MCF 10A (cell line): Measurements from ENCODE around the gene ANO5. TPM values are rescaled to one million over a fixed set of nuclear protein-coding genes. Genes with fewer than 3 reads are reported as not detected.

Source experiments
- BruUV-seq: library from RNA; stranded (reverse); fragments of 400-500 nt; replicated peaks from 2 replicates; lab custom pipeline; 2021; lab: Mats Ljungman, UMichigan
- CTCF ChIA-PET: fragments of 300-600 bp; sonication (Branson Sonifier 250); formaldehyde crosslinking; extraction: SDS; loops from one replicate; lab custom pipeline; 2021; ENCODE audit warnings: antibody characterized with exemption, inconsistent platforms; lab: Yijun Ruan, JAX
- POLR2A ChIA-PET: fragments of 300-600, 350-650 bp; sonication (Branson Sonifier 250); formaldehyde crosslinking; extraction: SDS; loops from one replicate; lab custom pipeline; 2020; ENCODE audit warnings: antibody characterized with exemption, inconsistent platforms; lab: Yijun Ruan, JAX
- DNase-seq: peaks from one replicate; pipeline ENCODE4 v3.0.0-alpha.2; 2018; ENCODE audit not compliant: unreplicated experiment
- H3K27ac Mint-ChIP-seq: one replicate; pipeline ENCODE4 v1.8.0; 2022; ENCODE audit warnings: mild to moderate bottlenecking, low read depth, mixed read lengths; ENCODE audit not compliant: unreplicated experiment
- H3K27me3 Mint-ChIP-seq: one replicate; pipeline ENCODE4 v1.8.0; 2022; ENCODE audit warnings: mixed read lengths; ENCODE audit not compliant: insufficient read depth, unreplicated experiment
- H3K36me3 Mint-ChIP-seq: one replicate; pipeline ENCODE4 v1.8.0; 2022; ENCODE audit warnings: mild to moderate bottlenecking, moderate library complexity, mixed read lengths; ENCODE audit not compliant: insufficient read depth, unreplicated experiment
- H3K4me1 Mint-ChIP-seq: one replicate; pipeline ENCODE4 v1.8.0; 2022; ENCODE audit warnings: mixed read lengths; ENCODE audit not compliant: insufficient read depth, unreplicated experiment
- H3K4me3 Mint-ChIP-seq: one replicate; pipeline ENCODE4 v1.8.0; 2022; ENCODE audit warnings: mild to moderate bottlenecking, moderate library complexity, mixed read lengths; ENCODE audit not compliant: unreplicated experiment
- H3K9me3 Mint-ChIP-seq: one replicate; pipeline ENCODE4 v1.8.0; 2022; ENCODE audit warnings: mixed read lengths; ENCODE audit not compliant: unreplicated experiment
- CTCF ChIP-seq: fragments of 200-600 bp; IDR thresholded peaks from one replicate; pipeline ENCODE4 v1.8.0; 2022; ENCODE audit warnings: antibody characterized with exemption, mild to moderate bottlenecking; ENCODE audit not compliant: unreplicated experiment
- intact Hi-C: fragments of 100-400 bp; cut with micrococcal nuclease; formaldehyde crosslinking; loops from 2 replicates; pipeline ENCODE4 v1.14.1; 2022
- total RNA-seq: library from RNA; stranded (reverse); gene quantifications from 2 replicates; pipeline ENCODE4 v1.2.3, GENCODE V29; 2022

Gene ANO5
- total RNA-seq, 1 experiment from 2014 or later, result not detected

- CTCF ChIA-PET, result interaction anchor here (0.7 to 2.1 kb wide), 21 partner anchors 9 to 543 kb away, joined by 3 to 35 read pairs (median 4); no protein-coding TSS in a partner anchor
- Mint-ChIP-seq H3K4me1 (no peaks in the 10 kb centered on the region), H3K27me3 (peaks cover 61% of the 10 kb centered on the region), H3K27ac (no peak overlapping the region), H3K4me3 (no peak overlapping the region), H3K9me3 (no peaks in the 10 kb centered on the region), H3K36me3 (no peaks in the 10 kb centered on the region)
- peak; percentile 43 for DNase-seq
- no TSS peak for BruUV-seq
- intact Hi-C loops, result loop anchor here (1.0 kb wide), 2 partner anchors 59 to 542 kb away; no protein-coding TSS in a partner anchor
- POLR2A ChIA-PET, result no interaction called here
- peak; percentile 53 for TF ChIP-seq CTCF
Observed at GRCh38 chr11:22244986-22245592, 52.2 kb downstream of the ANO5 start.

- Mint-ChIP-seq H3K4me1 (no peaks in the 10 kb centered on the region), H3K4me3 (no peak overlapping the region), H3K27ac (no peak overlapping the region), H3K36me3 (no peaks in the 10 kb centered on the region), H3K9me3 (no peaks in the 10 kb centered on the region), H3K27me3 (peaks cover 77% of the 10 kb centered on the region)
- intact Hi-C loops, result no loop called here
- no peak for TF ChIP-seq CTCF
- BruUV-seq, result no TSS peak
- ChIA-PET CTCF (interaction anchor here (0.9 kb wide), 1 partner anchor 14 kb away, joined by 4 read pairs; no protein-coding TSS in a partner anchor), POLR2A (no interaction called here)
- no peak for DNase-seq
Observed at GRCh38 chr11:22246992-22247391, 54.1 kb downstream of the ANO5 start.

GRCh38 chr11:22249871-22250270 lies 57.0 kb downstream of the ANO5 start:
- H3K27me3 Mint-ChIP-seq, result peaks cover 58% of the 10 kb centered on the region
- H3K36me3 Mint-ChIP-seq, result no peaks in the 10 kb centered on the region
- H3K27ac Mint-ChIP-seq, result no peak overlapping the region
- TF ChIP-seq CTCF, result no peak
- H3K4me3 Mint-ChIP-seq, result no peak overlapping the region
- CTCF ChIA-PET, result no interaction called here
- BruUV-seq, result no TSS peak
- H3K9me3 Mint-ChIP-seq, result no peaks in the 10 kb centered on the region
- DNase-seq, result no peak
- H3K4me1 Mint-ChIP-seq, result no peaks in the 10 kb centered on the region
- POLR2A ChIA-PET, result no interaction called here
- intact Hi-C loops, result no loop called here

GRCh38 chr11:22256876-22257275 lies 64.0 kb downstream of the ANO5 start:
- no peak for TF ChIP-seq CTCF
- Mint-ChIP-seq H3K27ac (no peak overlapping the region), H3K9me3 (no peaks in the 10 kb centered on the region), H3K4me1 (no peaks in the 10 kb centered on the region), H3K27me3 (peaks cover 15% of the 10 kb centered on the region), H3K36me3 (no peaks in the 10 kb centered on the region), H3K4me3 (no peak overlapping the region)
- ChIA-PET POLR2A (no interaction called here), CTCF (interaction anchor here (1.0 kb wide), 1 partner anchor 12 kb away, joined by 4 read pairs; no protein-coding TSS in a partner anchor)
- no TSS peak for BruUV-seq
- no peak for DNase-seq
- intact Hi-C loops, result no loop called here
